ENCODE results near the gene ANAPC13. TPM values are rescaled to one million over a fixed set of nuclear protein-coding genes. Genes with fewer than 3 reads are reported as not detected.

Gene ANAPC13
- total and polyA plus RNA-seq, 10 of the 15 experiments (the other 5 are each of a cell fraction or from before 2014, with no cell fraction given), result 34.9 to 139 (median 83.0) TPM

GRCh38 chr3:134473868-134474546 is 11.8 kb downstream of the ANAPC13 start:
- ChIA-PET POLR2A (no interaction called here), RAD21 (ENCODE audit: unreplicated experiment) (interaction anchor here (0.5 to 3.2 kb wide), 7 partner anchors 9 to 263 kb away, joined by 3 to 17 read pairs (median 4); partner anchors contain the start of genes ANAPC13 and CEP63), CTCF (interaction anchor here (0.7 to 7.6 kb wide), 24 partner anchors 11 to 654 kb away, joined by 3 to 83 read pairs (median 4); partner anchors contain the start of genes ANAPC13 and CEP63), SMC1A (ENCODE audit: uncharacterized antibody, unreplicated experiment) (interaction anchor here (0.6 to 2.8 kb wide), 14 partner anchors 9 to 291 kb away, joined by 3 to 26 read pairs (median 6); no protein-coding TSS in a partner anchor)
- H3K4me2 ChIP-seq (ENCODE audit: control insufficient read depth, insufficient read depth), result no peak overlapping the region
- no peaks in the 10 kb centered on the region for H3K4me1 ChIP-seq (ENCODE audit: control insufficient read depth, insufficient read depth, low read length)
- no peak overlapping the region for H3K4me3 ChIP-seq
- H2AFZ ChIP-seq (ENCODE audit: control insufficient read depth, low read depth, low read length), result no peak overlapping the region
- 17% methylated on average over 7 of the region's 9 CpGs for WGBS (ENCODE audit: insufficient coverage, insufficient replicate concordance, low lambda C conversion rate, missing lambda C conversion rate)
- peaks cover 2 to 25% of the 10 kb centered on the region in 2 experiments; a peak in 3 of 4 replicates for H3K36me3 ChIP-seq (ENCODE audit: control insufficient read depth in 2 of 2, insufficient read depth in 2 of 2, low read length in 1 of 2)
- no peaks in the 10 kb centered on the region for H3K9me3 ChIP-seq (replicated peaks; ENCODE audit: control insufficient read depth, insufficient read depth, low read length)
- no peak overlapping the region for H3K9ac ChIP-seq (ENCODE audit: control insufficient read depth, insufficient read depth, low read length)
- in situ Hi-C loops (cut with MboI), result loop anchor here (5.0 kb wide), 1 partner anchor 167 kb away; no protein-coding TSS in a partner anchor
- intact Hi-C loops (cut with micrococcal nuclease; ENCODE audit: unreplicated experiment), result loop anchor here (1.0 to 10.0 kb wide), 5 partner anchors 115 to 809 kb away; partner anchors contain the start of gene TOPBP1
- ATAC-seq, result peak; percentile 88
- no peak overlapping the region for H3K27ac ChIP-seq (ENCODE audit: control insufficient read depth, insufficient read depth)
- H3K27me3 ChIP-seq (replicated peaks in 1 of 2; ENCODE audit: control insufficient read depth in 2 of 2, insufficient read depth in 2 of 2, low read length in 1 of 2), result no peaks in the 10 kb centered on the region
- FAIRE-seq, result peak; percentile 35
- no TSS peak for BruUV-seq (replicated peaks)
- H3K79me2 ChIP-seq (ENCODE audit: control insufficient read depth, insufficient read depth, low read length), result no peaks in the 10 kb centered on the region
- no peaks in the 10 kb centered on the region for H4K20me1 ChIP-seq (ENCODE audit: control insufficient read depth, insufficient read depth)
- TF ChIP-seq, protein P1, sequence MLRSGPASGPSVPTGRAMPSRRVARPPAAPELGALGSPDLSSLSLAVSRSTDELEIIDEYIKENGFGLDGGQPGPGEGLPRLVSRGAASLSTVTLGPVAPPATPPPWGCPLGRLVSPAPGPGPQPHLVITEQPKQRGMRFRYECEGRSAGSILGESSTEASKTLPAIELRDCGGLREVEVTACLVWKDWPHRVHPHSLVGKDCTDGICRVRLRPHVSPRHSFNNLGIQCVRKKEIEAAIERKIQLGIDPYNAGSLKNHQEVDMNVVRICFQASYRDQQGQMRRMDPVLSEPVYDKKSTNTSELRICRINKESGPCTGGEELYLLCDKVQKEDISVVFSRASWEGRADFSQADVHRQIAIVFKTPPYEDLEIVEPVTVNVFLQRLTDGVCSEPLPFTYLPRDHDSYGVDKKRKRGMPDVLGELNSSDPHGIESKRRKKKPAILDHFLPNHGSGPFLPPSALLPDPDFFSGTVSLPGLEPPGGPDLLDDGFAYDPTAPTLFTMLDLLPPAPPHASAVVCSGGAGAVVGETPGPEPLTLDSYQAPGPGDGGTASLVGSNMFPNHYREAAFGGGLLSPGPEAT (IDR thresholded peaks at IDR 0.05; ENCODE audit: low read depth), result no peak
- TF ChIP-seq, protein P2, sequence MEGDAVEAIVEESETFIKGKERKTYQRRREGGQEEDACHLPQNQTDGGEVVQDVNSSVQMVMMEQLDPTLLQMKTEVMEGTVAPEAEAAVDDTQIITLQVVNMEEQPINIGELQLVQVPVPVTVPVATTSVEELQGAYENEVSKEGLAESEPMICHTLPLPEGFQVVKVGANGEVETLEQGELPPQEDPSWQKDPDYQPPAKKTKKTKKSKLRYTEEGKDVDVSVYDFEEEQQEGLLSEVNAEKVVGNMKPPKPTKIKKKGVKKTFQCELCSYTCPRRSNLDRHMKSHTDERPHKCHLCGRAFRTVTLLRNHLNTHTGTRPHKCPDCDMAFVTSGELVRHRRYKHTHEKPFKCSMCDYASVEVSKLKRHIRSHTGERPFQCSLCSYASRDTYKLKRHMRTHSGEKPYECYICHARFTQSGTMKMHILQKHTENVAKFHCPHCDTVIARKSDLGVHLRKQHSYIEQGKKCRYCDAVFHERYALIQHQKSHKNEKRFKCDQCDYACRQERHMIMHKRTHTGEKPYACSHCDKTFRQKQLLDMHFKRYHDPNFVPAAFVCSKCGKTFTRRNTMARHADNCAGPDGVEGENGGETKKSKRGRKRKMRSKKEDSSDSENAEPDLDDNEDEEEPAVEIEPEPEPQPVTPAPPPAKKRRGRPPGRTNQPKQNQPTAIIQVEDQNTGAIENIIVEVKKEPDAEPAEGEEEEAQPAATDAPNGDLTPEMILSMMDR (IDR thresholded peaks at IDR 0.05 in 2 of 3, conservative IDR thresholded peaks at IDR 0.05 in 1 of 3; ENCODE audit: control insufficient read depth in 2 of 3, extremely low read depth in 1 of 3, insufficient read depth in 1 of 3, low read depth in 3 of 3, low read length in 3 of 3), result peak; percentile 53 to 76 (median 65)
- peak; percentile 77; the same call in 1 of the 2 replicates for TF ChIP-seq SMC3 (IDR thresholded peaks at IDR 0.05; ENCODE audit: borderline replicate concordance, low read length)
- peak; percentile 76 for TF ChIP-seq RAD21 (IDR thresholded peaks at IDR 0.05; ENCODE audit: insufficient read depth, low read depth, low read length)
- DNase-seq (ENCODE audit: low read depth, low spot score), result no peak
